Measurements from ENCODE around the gene FAM107B. TPM values are rescaled to one million over a fixed set of nuclear protein-coding genes. Genes with fewer than 3 reads are reported as not detected.

FAM107B gene
- total RNA-seq, 2 experiments from 2014 or later: 114 to 121 TPM

DNA sequence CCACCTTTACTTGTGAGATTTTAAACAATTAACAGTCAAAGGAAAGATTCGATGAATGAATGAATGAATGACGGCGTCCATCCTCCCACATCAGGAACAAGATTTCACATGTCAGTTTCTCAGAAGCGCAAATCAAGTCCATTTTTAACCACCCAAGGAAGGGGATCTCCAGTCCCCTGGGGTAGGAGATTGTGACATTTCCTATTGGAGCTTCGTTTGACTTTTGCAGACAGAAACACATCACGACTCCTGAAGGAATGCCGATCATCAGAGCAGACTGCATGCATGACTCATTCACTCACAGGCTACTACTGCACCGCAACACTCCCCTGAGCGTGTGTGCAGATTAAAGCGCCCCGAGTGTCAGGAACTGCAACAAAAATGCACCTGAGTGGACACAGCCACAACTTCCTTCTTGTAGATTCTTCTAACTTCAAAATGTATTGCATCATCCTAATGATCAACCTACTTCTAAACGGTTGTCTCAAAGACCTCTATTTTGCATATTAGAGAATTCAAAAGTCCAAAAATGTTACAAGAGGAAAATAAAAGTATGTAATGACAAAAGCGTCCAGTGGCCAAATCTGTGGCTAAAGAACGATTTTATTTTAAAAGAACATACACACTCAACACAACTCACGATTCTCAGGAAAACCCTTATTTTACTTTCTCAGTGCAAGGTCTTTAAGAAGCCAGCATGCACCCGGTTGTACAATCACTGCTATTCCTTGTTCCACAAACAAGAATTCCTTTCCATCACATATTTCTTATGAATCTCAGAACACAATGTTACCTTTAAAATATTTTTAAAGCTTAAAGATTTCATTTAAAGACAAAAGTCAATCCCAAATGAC lies 172.6 kb downstream of the FAM107B start:
- H3K27ac Mint-ChIP-seq: peak overlapping the region; percentile 86
- H3K27me3 Mint-ChIP-seq: no peaks in the 10 kb centered on the region
- TF ChIP-seq, protein P1, sequence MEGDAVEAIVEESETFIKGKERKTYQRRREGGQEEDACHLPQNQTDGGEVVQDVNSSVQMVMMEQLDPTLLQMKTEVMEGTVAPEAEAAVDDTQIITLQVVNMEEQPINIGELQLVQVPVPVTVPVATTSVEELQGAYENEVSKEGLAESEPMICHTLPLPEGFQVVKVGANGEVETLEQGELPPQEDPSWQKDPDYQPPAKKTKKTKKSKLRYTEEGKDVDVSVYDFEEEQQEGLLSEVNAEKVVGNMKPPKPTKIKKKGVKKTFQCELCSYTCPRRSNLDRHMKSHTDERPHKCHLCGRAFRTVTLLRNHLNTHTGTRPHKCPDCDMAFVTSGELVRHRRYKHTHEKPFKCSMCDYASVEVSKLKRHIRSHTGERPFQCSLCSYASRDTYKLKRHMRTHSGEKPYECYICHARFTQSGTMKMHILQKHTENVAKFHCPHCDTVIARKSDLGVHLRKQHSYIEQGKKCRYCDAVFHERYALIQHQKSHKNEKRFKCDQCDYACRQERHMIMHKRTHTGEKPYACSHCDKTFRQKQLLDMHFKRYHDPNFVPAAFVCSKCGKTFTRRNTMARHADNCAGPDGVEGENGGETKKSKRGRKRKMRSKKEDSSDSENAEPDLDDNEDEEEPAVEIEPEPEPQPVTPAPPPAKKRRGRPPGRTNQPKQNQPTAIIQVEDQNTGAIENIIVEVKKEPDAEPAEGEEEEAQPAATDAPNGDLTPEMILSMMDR (IDR thresholded peaks at IDR 0.05): no peak
- H3K4me3 Mint-ChIP-seq: peak overlapping the region; percentile 100
- H3K4me1 Mint-ChIP-seq (ENCODE audit: low read depth): peaks cover 73% of the 10 kb centered on the region
- H3K36me3 Mint-ChIP-seq (ENCODE audit: low read depth): peaks cover 54% of the 10 kb centered on the region
- DNase-seq (peak; percentile 79), ATAC-seq (peak; percentile 32)
- CTCF ChIA-PET: no interaction called here
- intact Hi-C loops (cut with micrococcal nuclease): loop anchor here (2.0 to 5.0 kb wide), 2 partner anchors 15 to 40 kb away; no protein-coding TSS in a partner anchor
- H3K9me3 Mint-ChIP-seq: peaks cover 1% of the 10 kb centered on the region
- POLR2A ChIA-PET: interaction anchor here (0.7 to 3.7 kb wide), 4 partner anchors 9 to 153 kb away, joined by 3 to 19 read pairs (median 11); no protein-coding TSS in a partner anchor

DNA sequence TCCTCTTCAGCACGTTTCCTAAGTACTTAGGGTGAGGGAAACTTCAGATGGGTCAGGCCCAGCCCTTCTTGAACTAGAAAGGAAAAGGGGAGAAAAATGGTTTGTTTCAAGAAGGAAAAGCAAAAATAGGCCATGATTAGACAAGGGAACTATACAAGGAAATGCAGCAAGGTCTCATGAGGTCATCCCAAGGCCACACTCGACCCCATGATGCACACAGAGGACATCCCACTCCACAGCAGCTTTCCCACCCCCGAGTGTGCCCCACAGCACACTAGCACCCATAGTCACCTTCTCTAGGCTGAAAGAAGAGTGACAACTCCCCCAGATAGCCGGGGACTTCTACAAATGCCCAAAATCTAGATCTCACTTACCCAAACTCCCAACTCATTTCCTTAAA lies 173.4 kb downstream of the FAM107B start:
- peaks cover 62% of the 10 kb centered on the region for H3K36me3 Mint-ChIP-seq (ENCODE audit: low read depth)
- TF ChIP-seq, protein P1 (IDR thresholded peaks at IDR 0.05): no peak
- ChIA-PET POLR2A (interaction anchor here (0.9 to 3.7 kb wide), 8 partner anchors 8 to 237 kb away, joined by 3 to 19 read pairs (median 6); partner anchors contain the start of genes CDNF, HSPA14 and MSANTD7), CTCF (interaction anchor here (1.3 to 2.6 kb wide), 2 partner anchors 13 to 26 kb away, joined by 3 to 11 read pairs; no protein-coding TSS in a partner anchor)
- no peak for DNase-seq
- peaks cover 74% of the 10 kb centered on the region for H3K4me1 Mint-ChIP-seq (ENCODE audit: low read depth)
- H3K27ac Mint-ChIP-seq: peak overlapping the region; percentile 86
- intact Hi-C loops (cut with micrococcal nuclease): loop anchor here (5.0 kb wide), 1 partner anchor 39 kb away; no protein-coding TSS in a partner anchor
- peaks cover 1% of the 10 kb centered on the region for H3K9me3 Mint-ChIP-seq
- H3K27me3 Mint-ChIP-seq: no peaks in the 10 kb centered on the region
- H3K4me3 Mint-ChIP-seq: peak overlapping the region; percentile 100
- no peak for ATAC-seq

DNA sequence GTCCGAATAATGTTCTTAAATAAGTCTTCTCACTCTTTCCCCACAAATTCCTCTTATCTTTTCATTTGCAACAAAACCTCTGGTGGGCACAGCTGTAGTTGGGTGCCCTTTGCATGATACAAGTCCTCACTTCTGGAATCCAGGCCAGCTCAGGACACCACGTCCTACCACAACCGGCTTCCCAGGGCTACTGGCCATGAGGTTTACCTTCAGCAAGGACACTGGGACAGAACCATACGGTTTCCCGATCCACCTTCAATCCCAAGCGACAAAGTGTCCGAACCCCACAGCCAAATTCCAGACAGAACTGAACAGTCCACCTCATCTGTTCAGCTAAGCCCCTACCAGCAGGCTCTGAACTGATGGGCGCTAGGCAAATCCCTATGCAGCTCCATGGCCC lies 174.6 kb downstream of the FAM107B start:
- intact Hi-C loops (cut with micrococcal nuclease): loop anchor here (5.0 kb wide), 1 partner anchor 38 kb away; no protein-coding TSS in a partner anchor
- peak overlapping the region; percentile 24 for H3K27ac Mint-ChIP-seq
- ChIA-PET POLR2A (interaction anchor here (0.6 to 3.7 kb wide), 13 partner anchors 7 to 238 kb away, joined by 3 to 19 read pairs (median 4); partner anchors contain the start of genes CDNF, HSPA14 and MSANTD7), CTCF (interaction anchor here (0.7 to 2.6 kb wide), 5 partner anchors 12 to 223 kb away, joined by 3 to 11 read pairs (median 4); no protein-coding TSS in a partner anchor)
- ATAC-seq: no peak
- peaks cover 72% of the 10 kb centered on the region for H3K36me3 Mint-ChIP-seq (ENCODE audit: low read depth)
- no peaks in the 10 kb centered on the region for H3K27me3 Mint-ChIP-seq
- TF ChIP-seq, protein P1 (IDR thresholded peaks at IDR 0.05): no peak
- no peak for DNase-seq
- peaks cover 71% of the 10 kb centered on the region for H3K4me1 Mint-ChIP-seq (ENCODE audit: low read depth)
- no peak overlapping the region for H3K4me3 Mint-ChIP-seq
- no peaks in the 10 kb centered on the region for H3K9me3 Mint-ChIP-seq

DNA sequence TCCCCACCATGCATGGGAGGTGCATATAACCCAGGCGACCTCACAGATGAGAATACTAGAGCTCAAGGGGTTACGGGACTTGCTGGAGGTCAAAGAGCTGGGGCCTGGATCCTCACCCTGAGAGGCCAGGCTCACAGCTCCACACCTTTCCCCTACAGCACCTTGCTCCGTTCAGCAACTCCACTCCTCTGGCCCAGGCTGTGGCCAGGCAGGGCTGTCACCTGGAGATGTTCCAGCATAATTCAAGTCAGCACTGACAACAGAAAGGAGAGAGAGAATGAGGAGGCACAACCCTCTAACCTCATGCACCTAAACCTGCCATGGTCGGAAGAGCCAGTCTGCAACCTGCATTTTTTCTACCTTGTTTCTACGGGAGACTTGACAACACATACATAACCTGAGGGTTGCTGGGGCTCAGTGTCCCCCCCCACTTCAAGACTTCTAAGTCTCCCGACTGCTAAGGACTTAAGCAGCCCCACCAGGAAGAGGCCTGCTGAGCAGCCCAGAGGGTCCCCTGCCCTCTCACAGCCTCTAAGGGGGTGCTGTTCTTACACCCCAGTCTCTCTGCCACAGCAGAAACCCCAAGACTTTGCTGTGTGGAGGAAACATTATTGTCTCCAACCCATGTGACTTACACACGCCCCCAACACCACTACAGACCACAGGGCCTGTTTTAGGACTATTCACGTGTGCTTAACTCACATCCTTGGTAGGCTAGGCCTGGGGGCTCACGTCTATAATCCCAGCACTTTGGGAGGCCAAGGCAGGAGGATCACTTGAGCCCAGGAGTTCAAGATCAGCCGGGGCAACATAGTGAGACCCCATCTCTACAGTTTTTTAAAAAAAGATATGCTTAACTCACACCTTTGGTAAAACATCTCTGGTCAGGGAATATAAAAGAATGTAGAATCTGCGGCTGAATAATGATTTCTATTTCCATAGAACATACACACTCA lies 175.6 kb downstream of the FAM107B start:
- TF ChIP-seq, protein P1 (IDR thresholded peaks at IDR 0.05): no peak
- H3K9me3 Mint-ChIP-seq: no peaks in the 10 kb centered on the region
- H3K27ac Mint-ChIP-seq: peak overlapping the region; percentile 24
- intact Hi-C loops (cut with micrococcal nuclease): no loop called here
- no peak overlapping the region for H3K4me3 Mint-ChIP-seq
- H3K4me1 Mint-ChIP-seq (ENCODE audit: low read depth): peaks cover 72% of the 10 kb centered on the region
- ChIA-PET POLR2A (interaction anchor here (0.6 to 3.7 kb wide), 14 partner anchors 8 to 239 kb away, joined by 3 to 19 read pairs (median 4); partner anchors contain the start of genes CDNF, HSPA14 and MSANTD7), CTCF (interaction anchor here (0.7 to 2.6 kb wide), 5 partner anchors 11 to 224 kb away, joined by 4 to 11 read pairs (median 7); no protein-coding TSS in a partner anchor)
- peak; percentile 35 for DNase-seq
- H3K27me3 Mint-ChIP-seq: no peaks in the 10 kb centered on the region
- H3K36me3 Mint-ChIP-seq (ENCODE audit: low read depth): peaks cover 81% of the 10 kb centered on the region
- peak; percentile 11 for ATAC-seq

Measured in activated CD8-positive, alpha-beta T cell treated with anti-CD3 and anti-CD28 coated beads for 36 hours (primary cell).